Astrocyte of the cerebellum (primary cell): Measurements from ENCODE around the gene MFSD6.
A peak's percentile ranks its signal among the peaks of the same experiment; 100 is the strongest.

Source experiments
- DNase-seq: peaks from one replicate; pipeline ENCODE4 v3.0.0-alpha.2; 2011; ENCODE audit warnings: low read depth
- H3K4me3 ChIP-seq: 2 replicates; pipeline ENCODE4 v1.5.1; 2011; ENCODE audit warnings: mild to moderate bottlenecking, low read depth, low read length, moderate library complexity
- in situ Hi-C: cut with HindIII; loops from 2 replicates; pipeline ENCODE4 v1.10.0; 2017; ENCODE audit warnings: low sequenced_read_pairs
- TF ChIP-seq, protein P1 (sequence below): IDR thresholded peaks from 2 replicates; pipeline ENCODE4 v1.5.1; 2012; ENCODE audit warnings: low read length, low read depth, moderate library complexity, mild to moderate bottlenecking; ENCODE audit errors: missing control alignments

MFSD6 gene

DNA sequence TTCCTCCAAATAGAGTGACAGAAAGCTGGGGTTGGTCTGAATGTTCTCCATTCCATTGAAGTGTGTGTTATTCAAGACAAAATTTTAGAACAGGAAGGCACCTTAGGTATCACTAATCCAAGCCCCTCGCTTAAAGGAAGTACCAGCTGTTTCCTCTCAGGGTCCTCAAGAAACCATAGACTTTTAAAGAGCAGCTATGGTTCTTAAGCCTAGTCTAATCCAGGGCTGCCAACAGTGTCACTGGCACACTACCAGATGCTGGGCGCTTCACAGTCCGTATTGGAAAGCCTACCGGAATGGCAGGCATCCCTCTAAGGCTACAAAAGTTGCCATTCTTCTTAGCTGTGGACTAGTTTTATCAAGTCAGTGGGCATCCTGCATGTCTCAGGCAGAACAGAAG is 124.4 kb downstream of the MFSD6 start:
- DNase-seq: no peak
- in situ Hi-C loops: no loop called here
- TF ChIP-seq, protein P1, sequence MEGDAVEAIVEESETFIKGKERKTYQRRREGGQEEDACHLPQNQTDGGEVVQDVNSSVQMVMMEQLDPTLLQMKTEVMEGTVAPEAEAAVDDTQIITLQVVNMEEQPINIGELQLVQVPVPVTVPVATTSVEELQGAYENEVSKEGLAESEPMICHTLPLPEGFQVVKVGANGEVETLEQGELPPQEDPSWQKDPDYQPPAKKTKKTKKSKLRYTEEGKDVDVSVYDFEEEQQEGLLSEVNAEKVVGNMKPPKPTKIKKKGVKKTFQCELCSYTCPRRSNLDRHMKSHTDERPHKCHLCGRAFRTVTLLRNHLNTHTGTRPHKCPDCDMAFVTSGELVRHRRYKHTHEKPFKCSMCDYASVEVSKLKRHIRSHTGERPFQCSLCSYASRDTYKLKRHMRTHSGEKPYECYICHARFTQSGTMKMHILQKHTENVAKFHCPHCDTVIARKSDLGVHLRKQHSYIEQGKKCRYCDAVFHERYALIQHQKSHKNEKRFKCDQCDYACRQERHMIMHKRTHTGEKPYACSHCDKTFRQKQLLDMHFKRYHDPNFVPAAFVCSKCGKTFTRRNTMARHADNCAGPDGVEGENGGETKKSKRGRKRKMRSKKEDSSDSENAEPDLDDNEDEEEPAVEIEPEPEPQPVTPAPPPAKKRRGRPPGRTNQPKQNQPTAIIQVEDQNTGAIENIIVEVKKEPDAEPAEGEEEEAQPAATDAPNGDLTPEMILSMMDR: no peak
- H3K4me3 ChIP-seq: no peak overlapping the region

- TF ChIP-seq, protein P1: no peak
- H3K4me3 ChIP-seq: peak overlapping the region; percentile 59
- in situ Hi-C loops: no loop called here
- DNase-seq: no peak
These were observed 125.2 kb downstream of the MFSD6 start for GRCh38 chr2:190533175-190533967.

DNA sequence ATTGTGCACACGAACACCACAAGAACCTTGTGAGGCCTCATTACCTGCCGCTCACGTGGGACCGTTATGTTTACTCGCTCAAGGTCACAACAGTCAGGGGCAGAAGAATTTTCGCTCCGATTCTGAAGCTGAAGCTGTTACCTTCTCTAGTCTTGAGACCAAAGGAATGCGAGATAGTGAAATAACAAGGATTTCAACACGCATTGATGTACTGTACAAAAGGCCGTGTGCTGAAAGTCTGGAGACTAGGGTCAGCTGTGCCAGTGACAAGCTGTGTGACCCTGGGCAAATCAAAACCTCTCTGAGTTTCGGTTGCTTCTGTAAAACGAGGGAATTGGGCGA is 125.8 kb downstream of the MFSD6 start:
- TF ChIP-seq, protein P1: no peak
- no peak for DNase-seq

DNA sequence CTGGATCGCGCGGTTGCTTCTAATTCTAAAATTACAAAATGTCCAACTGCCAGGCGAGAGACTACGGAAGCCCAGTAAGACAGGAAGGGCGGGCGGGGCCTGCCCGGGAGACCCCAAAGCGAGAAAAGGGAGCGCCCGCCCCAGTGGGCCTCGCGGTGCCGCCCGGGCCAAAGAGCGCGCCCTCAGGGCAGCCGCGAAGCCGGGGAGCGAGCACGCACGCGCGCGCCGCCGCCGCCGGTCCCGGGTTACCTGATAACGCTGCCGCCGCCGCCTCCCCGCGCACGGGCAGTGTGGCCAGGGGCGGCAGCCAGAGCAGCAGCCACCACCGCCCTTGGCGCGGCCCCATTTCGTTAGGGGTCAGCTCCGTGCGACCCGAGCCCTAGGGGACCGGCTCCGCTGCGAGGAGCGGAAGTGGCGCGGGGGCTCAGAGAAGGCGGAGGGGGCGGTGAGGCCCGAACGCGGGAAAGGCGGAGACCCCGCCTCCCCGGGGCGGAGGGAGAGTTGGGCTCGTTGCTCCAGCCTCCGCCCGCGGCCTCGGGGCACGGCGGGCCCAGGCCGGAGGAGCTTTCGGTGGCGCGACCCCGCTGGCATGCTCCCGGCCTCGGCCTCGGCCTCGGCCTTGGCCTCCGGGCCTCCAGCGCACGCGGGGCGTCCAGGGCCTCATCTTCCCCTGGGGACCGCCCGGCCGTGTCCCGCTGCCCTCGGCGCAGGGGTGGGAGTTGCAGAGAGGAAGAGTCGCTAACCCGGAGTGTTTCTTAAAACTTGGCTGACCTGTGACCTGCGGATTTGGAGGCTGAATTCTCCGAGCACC is 126.4 kb downstream of the MFSD6 start, which contains the start of gene NEMP2:
Gene NEMP2 (minus strand): TSS at position 413 of the 811 bp plus-strand sequence. CDS start 67 bp downstream, at position 346.
- TF ChIP-seq, protein P1: no peak
- DNase-seq: no peak
- in situ Hi-C loops: no loop called here
- peak within 1 kb of the TSS; percentile 59 for H3K4me3 ChIP-seq

More for the DNA sequence above, 125.8 kb downstream of the MFSD6 start:
- in situ Hi-C loops: no loop called here
- peak overlapping the region; percentile 59 for H3K4me3 ChIP-seq

GRCh38 chr2:190535121-190535439 is 126.9 kb downstream of the MFSD6 start:
- no peak for DNase-seq
- TF ChIP-seq, protein P1: no peak
- in situ Hi-C loops: no loop called here
- H3K4me3 ChIP-seq: peak overlapping the region; percentile 59

DNA sequence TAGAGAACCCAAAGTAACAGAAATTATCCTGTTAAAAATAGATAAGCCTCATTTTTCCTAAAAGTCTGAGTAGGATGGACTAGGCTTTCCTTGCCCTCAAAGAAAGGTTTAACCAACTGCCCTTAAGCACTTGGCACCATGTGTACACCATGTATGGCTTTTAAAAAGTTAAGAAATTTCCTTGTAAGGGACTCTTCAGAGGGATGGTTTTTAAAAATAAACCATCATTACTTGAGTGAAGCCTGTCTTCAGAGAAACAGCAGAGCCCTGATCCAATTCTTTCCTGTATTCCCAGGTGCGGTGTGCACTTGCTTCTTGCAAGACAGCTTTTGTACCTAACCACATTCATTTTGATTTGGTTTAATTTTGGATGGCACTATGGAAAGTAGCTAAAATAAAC is 127.4 kb downstream of the MFSD6 start:
- in situ Hi-C loops: no loop called here
- no peak overlapping the region for H3K4me3 ChIP-seq
- TF ChIP-seq, protein P1: no peak
- no peak for DNase-seq
